IPS-NIHi11 (cell line): ENCODE measurements around the gene TMEM170A.

Source experiments
- DNase-seq: peaks from one replicate; pipeline ENCODE4 v3.0.0; 2012; ENCODE audit warnings: mixed read lengths, low spot score

Gene TMEM170A

DNA sequence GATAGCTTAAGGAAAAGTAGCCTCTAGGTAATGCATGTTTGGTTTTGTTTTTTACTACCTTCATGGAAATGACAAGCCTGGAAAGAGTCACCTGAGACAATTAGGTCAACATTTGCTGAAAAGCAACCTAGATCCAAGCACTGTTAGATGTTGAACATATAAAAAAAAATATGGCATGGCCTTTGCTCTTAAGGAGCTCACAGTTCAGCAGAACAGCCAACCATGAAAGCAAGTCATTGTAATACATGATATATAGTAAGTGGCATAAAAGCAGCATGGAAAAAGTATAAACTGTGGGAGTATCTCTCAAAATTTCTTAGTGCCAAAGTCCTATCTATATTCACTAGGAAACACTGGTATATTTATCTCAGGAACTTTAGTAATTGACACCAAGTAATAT is 62.8 kb downstream of the TMEM170A start:
- no peak for DNase-seq

GRCh38 chr16:75398333-75398732 is 66.2 kb downstream of the TMEM170A start:
- DNase-seq, result no peak

DNA sequence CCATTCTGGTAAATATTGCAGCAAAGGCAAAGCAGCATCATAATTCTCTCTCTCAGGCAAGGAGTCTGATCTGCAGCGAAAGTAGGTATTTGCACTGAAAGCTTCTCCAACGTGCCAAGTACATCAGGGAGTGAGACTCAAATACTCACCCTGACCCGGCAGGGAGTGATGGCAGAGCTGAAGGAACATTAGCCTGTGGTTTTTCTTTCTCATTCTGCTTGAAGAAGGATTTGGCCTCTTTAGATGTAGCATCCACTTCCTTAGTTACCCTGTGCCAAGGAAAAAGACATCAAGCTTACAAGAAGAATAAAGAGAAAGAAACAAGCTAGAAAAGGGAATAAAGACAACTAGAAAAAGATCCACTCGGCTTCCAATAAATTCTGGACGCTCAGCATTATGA is 69.5 kb downstream of the TMEM170A start:
- DNase-seq, result no peak
